RWPE2 (cell line): Measurements from ENCODE around the gene SOCS6.
"Not testable (repeated sequence)": the region's sequence is repeated elsewhere in the genome, so short reads cannot be mapped to it uniquely, and the experiment has no call there.

Experiments used
- ATAC-seq: fragments of 200-7000 bp; cut with Tn5 transposase; 3 replicates; pipeline ENCODE4 v1.9.1; 2021; ENCODE audit warnings: low read depth
- DNase-seq: peaks from one replicate; pipeline ENCODE4 v3.0.0-alpha.2; 2020; ENCODE audit warnings: low spot score
- H3K27ac ChIP-seq: fragments of 450-650 bp; 2 replicates; pipeline ENCODE4 v1.5.1; 2017; ENCODE audit warnings: mild to moderate bottlenecking; ENCODE audit not compliant: poor library complexity, severe bottlenecking
- H3K27me3 ChIP-seq: fragments of 250-450 bp; sonication (Bioruptor Pico); 2 replicates; pipeline ENCODE4 v1.5.1; 2021; ENCODE audit warnings: mild to moderate bottlenecking, moderate library complexity; ENCODE audit not compliant: insufficient read depth, poor library complexity, severe bottlenecking
- H3K36me3 ChIP-seq: fragments of 250-450 bp; sonication (Bioruptor Pico); 2 replicates; pipeline ENCODE4 v1.5.1; 2020; ENCODE audit warnings: low read depth, mild to moderate bottlenecking, moderate library complexity
- H3K4me1 ChIP-seq: fragments of 250-450 bp; sonication (Bioruptor Pico); 2 replicates; pipeline ENCODE4 v1.5.1; 2021; ENCODE audit warnings: mild to moderate bottlenecking, moderate library complexity; ENCODE audit not compliant: insufficient read depth, poor library complexity, severe bottlenecking
- H3K4me3 ChIP-seq: fragments of 250-450 bp; sonication (Bioruptor Pico); 2 replicates; pipeline ENCODE4 v1.5.1; 2021; ENCODE audit warnings: mild to moderate bottlenecking, moderate library complexity; ENCODE audit not compliant: severe bottlenecking
- H3K9me3 ChIP-seq: fragments of 250-450 bp; sonication (Bioruptor Pico); 2 replicates; pipeline ENCODE4 v1.5.1; 2021; ENCODE audit warnings: mild to moderate bottlenecking, moderate library complexity; ENCODE audit not compliant: severe bottlenecking
- TF ChIP-seq, protein P1 (sequence below): fragments of 450-650 bp; IDR thresholded peaks from one replicate; pipeline ENCODE4 v1.5.1; 2017; ENCODE audit warnings: mild to moderate bottlenecking, moderate library complexity; ENCODE audit not compliant: poor library complexity, severe bottlenecking

Gene SOCS6

GRCh38 chr18:70349316-70349715 lies 60.5 kb downstream of the SOCS6 start:
- ATAC-seq (no peak), DNase-seq (no peak)
- TF ChIP-seq, protein P1, sequence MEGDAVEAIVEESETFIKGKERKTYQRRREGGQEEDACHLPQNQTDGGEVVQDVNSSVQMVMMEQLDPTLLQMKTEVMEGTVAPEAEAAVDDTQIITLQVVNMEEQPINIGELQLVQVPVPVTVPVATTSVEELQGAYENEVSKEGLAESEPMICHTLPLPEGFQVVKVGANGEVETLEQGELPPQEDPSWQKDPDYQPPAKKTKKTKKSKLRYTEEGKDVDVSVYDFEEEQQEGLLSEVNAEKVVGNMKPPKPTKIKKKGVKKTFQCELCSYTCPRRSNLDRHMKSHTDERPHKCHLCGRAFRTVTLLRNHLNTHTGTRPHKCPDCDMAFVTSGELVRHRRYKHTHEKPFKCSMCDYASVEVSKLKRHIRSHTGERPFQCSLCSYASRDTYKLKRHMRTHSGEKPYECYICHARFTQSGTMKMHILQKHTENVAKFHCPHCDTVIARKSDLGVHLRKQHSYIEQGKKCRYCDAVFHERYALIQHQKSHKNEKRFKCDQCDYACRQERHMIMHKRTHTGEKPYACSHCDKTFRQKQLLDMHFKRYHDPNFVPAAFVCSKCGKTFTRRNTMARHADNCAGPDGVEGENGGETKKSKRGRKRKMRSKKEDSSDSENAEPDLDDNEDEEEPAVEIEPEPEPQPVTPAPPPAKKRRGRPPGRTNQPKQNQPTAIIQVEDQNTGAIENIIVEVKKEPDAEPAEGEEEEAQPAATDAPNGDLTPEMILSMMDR, result no peak
- H3K4me3 ChIP-seq, result no peak overlapping the region
- H3K9me3 ChIP-seq, result peaks cover 5% of the 10 kb centered on the region
- H3K27ac ChIP-seq, result no peak overlapping the region
- H3K4me1 ChIP-seq, result no peaks in the 10 kb centered on the region
- no peaks in the 10 kb centered on the region for H3K27me3 ChIP-seq
- peaks cover 12% of the 10 kb centered on the region; the same call in 1 of the 2 replicates for H3K36me3 ChIP-seq

- DNase-seq, result no peak
- H3K9me3 ChIP-seq, result peaks cover 7% of the 10 kb centered on the region
- TF ChIP-seq, protein P1, result no peak
Measured at GRCh38 chr18:70354080-70354479, 65.2 kb downstream of the SOCS6 start.

GRCh38 chr18:70354771-70355170 lies 65.9 kb downstream of the SOCS6 start:
- Histone ChIP-seq H3K4me1 (peaks cover 24% of the 10 kb centered on the region), H3K27ac (no peak overlapping the region), H3K36me3 (0 out of 2 replicates have a peak, but pooled peaks cover 4% of the 10 kb centered on the region), H3K27me3 (no peaks in the 10 kb centered on the region), H3K9me3 (peaks cover 7% of the 10 kb centered on the region), H3K4me3 (no peak overlapping the region)
- TF ChIP-seq, protein P1, result no peak
- DNase-seq (no peak), ATAC-seq (no peak)

More at GRCh38 chr18:70354080-70354479, 65.2 kb downstream of the SOCS6 start:
- ATAC-seq, result no peak
- H3K27me3 ChIP-seq, result no peaks in the 10 kb centered on the region
- peaks cover 11% of the 10 kb centered on the region; the same call in 1 of the 2 replicates for H3K36me3 ChIP-seq
- H3K4me1 ChIP-seq, result peaks cover 24% of the 10 kb centered on the region
- H3K27ac ChIP-seq, result no peak overlapping the region
- no peak overlapping the region for H3K4me3 ChIP-seq

- Histone ChIP-seq H3K9me3 (peaks cover 7% of the 10 kb centered on the region), H3K36me3 (no peaks in the 10 kb centered on the region), H3K4me1 (peaks cover 24% of the 10 kb centered on the region), H3K27ac (peak overlapping the region; percentile 94), H3K27me3 (no peaks in the 10 kb centered on the region), H3K4me3 (no peak overlapping the region)
- DNase-seq, result no peak
- ATAC-seq, result no peak
- TF ChIP-seq, protein P1, result no peak
Measured at GRCh38 chr18:70355620-70356385, 67.0 kb downstream of the SOCS6 start.

DNA sequence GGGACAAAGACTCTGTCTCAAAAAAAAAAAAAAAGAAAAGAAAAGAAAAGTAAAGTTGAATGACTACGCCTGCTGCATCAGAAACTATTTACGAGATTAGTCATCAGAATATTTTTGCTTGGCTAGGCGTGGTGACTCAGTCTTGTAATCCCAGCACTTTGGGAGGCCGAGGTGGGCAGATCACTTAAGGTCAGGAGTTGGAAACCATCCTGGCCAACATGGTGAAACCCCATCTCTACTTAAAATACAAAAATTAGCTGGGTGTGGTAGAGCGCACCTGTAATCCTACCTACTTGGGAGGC lies 69.2 kb downstream of the SOCS6 start:
- not testable (repeated sequence) for H3K36me3 ChIP-seq, H3K9me3 ChIP-seq, DNase-seq, H3K4me3 ChIP-seq, H3K27me3 ChIP-seq
- Histone ChIP-seq H3K27ac (peak overlapping the region; percentile 94), H3K4me1 (peaks cover 24% of the 10 kb centered on the region)
- peak; percentile 75 for ATAC-seq
